Osteocyte (in vitro differentiated cells): ENCODE data around the gene RSPH1. TPM values are rescaled to one million over a fixed set of nuclear protein-coding genes. Genes with fewer than 3 reads are reported as not detected.

Experiments
- DNase-seq: peaks from one replicate; pipeline ENCODE4 v3.0.0; 2021; ENCODE audit warnings: mixed read lengths; ENCODE audit not compliant: unreplicated experiment; ENCODE audit errors: extremely low spot score
- H3K27ac Mint-ChIP-seq: one replicate; pipeline ENCODE4 v1.8.0; 2021; ENCODE audit warnings: mild to moderate bottlenecking, mixed read lengths; ENCODE audit not compliant: unreplicated experiment
- H3K27me3 Mint-ChIP-seq: one replicate; pipeline ENCODE4 v1.8.0; 2021; ENCODE audit warnings: mixed read lengths; ENCODE audit not compliant: unreplicated experiment
- H3K36me3 Mint-ChIP-seq: one replicate; pipeline ENCODE4 v1.8.0; 2021; ENCODE audit warnings: mixed read lengths; ENCODE audit not compliant: unreplicated experiment
- H3K4me1 Mint-ChIP-seq: one replicate; pipeline ENCODE4 v1.8.0; 2021; ENCODE audit warnings: mixed read lengths; ENCODE audit not compliant: unreplicated experiment
- H3K4me3 Mint-ChIP-seq: one replicate; pipeline ENCODE4 v1.8.0; 2021; ENCODE audit warnings: mild to moderate bottlenecking, moderate library complexity, mixed read lengths; ENCODE audit not compliant: unreplicated experiment
- H3K9me3 Mint-ChIP-seq: one replicate; pipeline ENCODE4 v1.8.0; 2021; ENCODE audit warnings: mixed read lengths; ENCODE audit not compliant: unreplicated experiment
- CTCF ChIP-seq: fragments of 200-600 bp; sonication (generic); IDR thresholded peaks from 2 replicates; pipeline ENCODE4 v1.5.0; 2021; ENCODE audit warnings: antibody characterized with exemption, mild to moderate bottlenecking, moderate library complexity
- total RNA-seq: library from RNA; stranded (reverse); gene quantifications from 2 replicates; pipeline ENCODE4 v1.2.1, GENCODE V29; 2021

Gene RSPH1
- total RNA-seq, 1 donor from 2014 or later, result 0.19 TPM

GRCh38 chr21:42447732-42448131, 48.3 kb downstream of the RSPH1 start:
- TF ChIP-seq CTCF, result no peak
- H3K4me3 Mint-ChIP-seq, result no peak overlapping the region
- DNase-seq, result no peak
- H3K27me3 Mint-ChIP-seq, result peaks cover 21% of the 10 kb centered on the region
- no peaks in the 10 kb centered on the region for H3K9me3 Mint-ChIP-seq
- peaks cover 9% of the 10 kb centered on the region for H3K4me1 Mint-ChIP-seq
- no peaks in the 10 kb centered on the region for H3K36me3 Mint-ChIP-seq
- no peak overlapping the region for H3K27ac Mint-ChIP-seq

- TF ChIP-seq CTCF, result no peak
- no peak overlapping the region for H3K4me3 Mint-ChIP-seq
- peaks cover 25% of the 10 kb centered on the region for H3K27me3 Mint-ChIP-seq
- H3K4me1 Mint-ChIP-seq, result peaks cover 9% of the 10 kb centered on the region
- DNase-seq, result no peak
- no peak overlapping the region for H3K27ac Mint-ChIP-seq
- H3K9me3 Mint-ChIP-seq, result no peaks in the 10 kb centered on the region
- H3K36me3 Mint-ChIP-seq, result no peaks in the 10 kb centered on the region
Measured at GRCh38 chr21:42447182-42447581, 48.8 kb downstream of the RSPH1 start.

GRCh38 chr21:42446531-42446930, 49.5 kb downstream of the RSPH1 start:
- no peak for DNase-seq
- Mint-ChIP-seq H3K27me3 (peaks cover 29% of the 10 kb centered on the region), H3K36me3 (no peaks in the 10 kb centered on the region), H3K4me3 (no peak overlapping the region), H3K9me3 (no peaks in the 10 kb centered on the region), H3K27ac (no peak overlapping the region), H3K4me1 (peaks cover 9% of the 10 kb centered on the region)
- no peak for TF ChIP-seq CTCF

- Mint-ChIP-seq H3K27ac (no peak overlapping the region), H3K27me3 (peaks cover 29% of the 10 kb centered on the region), H3K4me1 (peaks cover 6% of the 10 kb centered on the region), H3K36me3 (no peaks in the 10 kb centered on the region), H3K4me3 (no peak overlapping the region), H3K9me3 (no peaks in the 10 kb centered on the region)
- no peak for DNase-seq
- TF ChIP-seq CTCF, result no peak
Measured at GRCh38 chr21:42445311-42445710, 50.7 kb downstream of the RSPH1 start.

GRCh38 chr21:42444745-42445059, 51.3 kb downstream of the RSPH1 start:
- DNase-seq, result no peak
- H3K9me3 Mint-ChIP-seq, result no peaks in the 10 kb centered on the region
- TF ChIP-seq CTCF, result no peak
- H3K36me3 Mint-ChIP-seq, result no peaks in the 10 kb centered on the region
- no peak overlapping the region for H3K4me3 Mint-ChIP-seq
- no peak overlapping the region for H3K27ac Mint-ChIP-seq
- peaks cover under 1% of the 10 kb centered on the region for H3K4me1 Mint-ChIP-seq
- peaks cover 29% of the 10 kb centered on the region for H3K27me3 Mint-ChIP-seq
